C4-2B (cell line): ENCODE data around the gene TYMP.

Experiments used
- H3K27ac ChIP-seq: fragments of 450-650 bp; 2 replicates; pipeline ENCODE4 v1.5.1; 2017
- CTCF ChIP-seq: fragments of 450-650 bp; conservative IDR thresholded peaks from 2 replicates; pipeline ENCODE4 v1.5.1; 2017; ENCODE audit warnings: mild to moderate bottlenecking
- ZFX ChIP-seq: fragments of 450-650 bp; IDR thresholded peaks from 2 replicates; pipeline ENCODE4 v1.6.1; 2017

The TYMP gene

DNA sequence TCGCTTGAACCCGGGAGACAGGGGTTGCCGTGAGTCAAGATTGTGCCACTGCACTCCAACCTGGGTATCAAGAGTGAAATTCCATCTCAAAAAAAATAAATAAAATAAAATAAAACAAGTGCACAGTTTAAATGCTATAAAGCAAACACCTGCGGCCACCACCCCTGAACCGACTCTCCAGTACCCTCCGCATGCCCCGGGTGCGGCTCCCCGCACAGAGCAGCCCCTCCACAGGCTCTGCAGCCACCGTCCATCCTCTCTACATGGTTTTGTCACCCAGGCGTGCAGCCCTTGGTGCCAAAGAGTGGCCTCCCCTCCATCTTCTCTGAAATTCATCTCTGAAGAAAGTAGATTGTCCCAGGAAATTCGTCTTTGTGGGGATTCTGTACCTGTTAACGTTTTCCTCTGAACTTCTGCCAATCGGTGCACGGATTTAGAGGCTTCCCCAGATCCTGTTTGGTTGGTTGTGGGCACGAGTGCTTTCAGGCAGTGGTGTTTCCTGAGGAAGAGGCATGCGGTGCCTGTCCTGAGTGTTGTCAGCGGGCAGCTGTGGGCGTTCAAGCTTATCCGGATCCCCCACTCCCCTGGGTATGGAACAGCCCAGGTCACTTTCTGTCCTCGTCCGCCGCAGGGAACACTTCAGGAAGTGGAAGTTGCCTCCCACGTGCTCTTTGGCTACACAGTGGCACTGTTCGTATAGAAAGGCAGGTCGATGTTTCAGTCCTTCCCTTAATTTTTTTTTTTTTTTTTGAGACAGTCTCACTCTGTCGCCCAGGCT lies 39.1 kb downstream of the TYMP start:
- H3K27ac ChIP-seq = peak overlapping the region; percentile 56
- TF ChIP-seq CTCF (no peak), ZFX (no peak)

- TF ChIP-seq ZFX = no peak
- TF ChIP-seq CTCF = no peak
- no peak overlapping the region; the same call in 1 of the 2 replicates for H3K27ac ChIP-seq
These were observed 40.2 kb downstream of the TYMP start for GRCh38 chr22:50489363-50490243.

GRCh38 chr22:50488886-50489285 lies 40.9 kb downstream of the TYMP start:
- no peak overlapping the region for H3K27ac ChIP-seq
- TF ChIP-seq CTCF = no peak
- TF ChIP-seq ZFX = no peak

- no peak for TF ChIP-seq ZFX
- TF ChIP-seq CTCF = no peak
- no peak overlapping the region for H3K27ac ChIP-seq
These were observed 41.7 kb downstream of the TYMP start for GRCh38 chr22:50488006-50488677.

DNA sequence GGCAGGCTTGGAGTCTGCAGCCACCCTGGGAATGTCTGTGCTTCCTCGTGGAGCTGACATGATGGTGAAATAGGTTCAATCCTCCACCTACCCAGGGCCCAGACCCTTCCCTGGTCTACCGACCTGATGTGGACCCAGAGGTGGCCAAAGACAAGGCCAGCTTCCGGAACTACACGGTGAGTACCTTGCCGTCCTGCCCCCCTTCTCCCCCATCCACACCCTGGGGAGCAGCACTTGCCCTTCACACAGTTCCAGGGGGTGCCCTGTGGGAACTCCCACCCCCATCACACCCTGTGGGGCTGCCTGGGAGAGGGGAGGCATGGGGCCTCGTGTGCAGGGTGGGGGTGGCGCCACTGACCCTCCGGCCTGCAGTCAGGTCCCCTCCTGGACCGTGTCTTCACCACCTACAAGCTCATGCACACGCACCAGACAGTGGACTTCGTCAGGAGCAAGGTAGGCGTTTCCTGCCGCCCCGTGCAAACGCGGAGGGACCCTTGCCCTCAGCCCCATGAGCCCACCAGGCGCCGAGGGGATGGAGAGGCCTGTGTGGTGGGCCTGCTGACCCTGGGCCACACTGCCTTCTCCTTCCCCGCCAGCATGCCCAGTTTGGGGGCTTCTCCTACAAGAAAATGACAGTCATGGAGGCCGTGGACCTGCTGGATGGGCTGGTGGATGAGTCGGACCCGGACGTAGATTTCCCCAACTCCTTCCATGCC lies 42.4 kb downstream of the TYMP start:
- H3K27ac ChIP-seq = no peak overlapping the region

More for the DNA sequence above, 42.4 kb downstream of the TYMP start:
- TF ChIP-seq ZFX (no peak), CTCF (no peak)
